Esophagus muscularis mucosa (tissue), 4 donors: ENCODE data around the gene DNAJC3. TPM values are rescaled to one million over a fixed set of nuclear protein-coding genes. Genes with fewer than 3 reads are reported as not detected.
"Not testable (repeated sequence)": the region's sequence is repeated elsewhere in the genome, so short reads cannot be mapped to it uniquely, and the experiment has no call there.

Experiments used
- DNase-seq: peaks from one replicate; pipeline ENCODE4 v3.0.0-alpha.2; 2017; ENCODE audit errors: extremely low spot score
- H3K27ac ChIP-seq, 4 donors: fragments of 200-600 bp; sonication (generic); replicated peaks in 1 of 4; 1 replicate in 3 of 4; 2 replicates in 1 of 4; pipeline ENCODE4 v1.5.1; 2016 to 2019; ENCODE audit warnings: mild to moderate bottlenecking in 1 of 4
- H3K27me3 ChIP-seq, 4 donors: fragments of 200-600 bp; sonication (generic); one replicate each; pipeline versions ENCODE4 v1.5.1 to v1.6.0; 2016 to 2019
- H3K36me3 ChIP-seq, 4 donors: fragments of 200-600 bp; sonication (generic); one replicate each; pipeline ENCODE4 v1.5.1; 2016 to 2019
- H3K4me1 ChIP-seq, 4 donors: fragments of 200-600 bp; sonication (generic); one replicate each; pipeline ENCODE4 v1.5.1; 2016 to 2019
- H3K4me3 ChIP-seq, 4 donors: fragments of 200-600 bp; sonication (generic); 1 replicate in 2 of 4; 2 replicates in 2 of 4; pipeline ENCODE4 v1.5.1; 2016 to 2019; ENCODE audit warnings: mild to moderate bottlenecking in 4 of 4, moderate library complexity in 1 of 4
- H3K9me3 ChIP-seq, 4 donors: fragments of 200-600 bp; sonication (generic); 1 replicate in 3 of 4; 2 replicates in 1 of 4; pipeline ENCODE4 v1.5.1; 2016 to 2019
- EP300 ChIP-seq: sonication (generic); formaldehyde crosslinking; IDR thresholded peaks from one replicate; pipeline ENCODE4 v1.6.1; 2017; ENCODE audit warnings: antibody characterized with exemption
- POLR2A ChIP-seq: fragments of 450-650 bp; IDR thresholded peaks from one replicate; pipeline ENCODE4 v1.6.1; 2017; ENCODE audit warnings: antibody characterized with exemption, moderate library complexity, mild to moderate bottlenecking, low read depth
- POLR2AphosphoS5 ChIP-seq, 2 donors: sonication (generic); formaldehyde crosslinking; IDR thresholded peaks; one replicate each; pipeline ENCODE4 v1.6.1; 2017; ENCODE audit warnings: antibody characterized with exemption in 2 of 2
- WGBS: methylation state at CpG from one replicate; pipeline ENCODE4 v1.1.5; 2018; 5-methylcytosine and 5-hydroxymethylcytosine counted together
- intact Hi-C: fragments of 100-400 bp; cut with DNase I; formaldehyde crosslinking; loops from one replicate; pipeline ENCODE4 v1.15.1; 2023
- total RNA-seq, 4 donors: library from RNA; depleted of rRNA; stranded (reverse); fragments of >200 nt; gene quantifications; one replicate each; pipeline versions ENCODE4 v1.1.0 to v1.2.1, GENCODE V29; 2016
- TF ChIP-seq, protein P1 (sequence below), 3 experiments: fragments of 200-600 bp in 2 of 3; fragments of 450-650 bp in 1 of 3; sonication (generic) in 2 of 3; IDR thresholded peaks; one replicate each; pipeline ENCODE4 v1.5.1; 2017 to 2019; ENCODE audit warnings: antibody characterized with exemption in 3 of 3, mild to moderate bottlenecking in 2 of 3, moderate library complexity in 1 of 3

DNAJC3 gene
- total RNA-seq, 4 donors from 2014 or later, result 43.8 to 55.1 (median 48.9) TPM

DNA sequence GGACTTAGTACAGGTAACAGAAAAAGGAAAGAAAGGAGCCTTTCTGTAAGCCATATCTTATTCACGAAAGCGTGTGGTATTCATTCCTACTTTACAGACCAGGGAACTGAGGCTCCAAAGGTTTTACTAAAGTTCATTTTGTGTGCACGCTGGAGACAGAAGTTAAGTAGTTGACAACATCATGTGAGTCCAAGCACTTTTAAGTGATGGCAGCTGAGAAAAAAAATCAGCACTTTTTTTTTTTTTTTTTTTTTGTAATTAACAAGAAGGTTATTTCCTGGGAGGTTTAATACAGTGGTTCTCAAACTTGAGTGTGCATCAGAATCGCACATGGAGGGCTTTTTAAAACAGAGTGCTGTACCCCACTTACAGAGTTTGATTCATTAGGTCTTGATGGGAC, 2.0 kb downstream of the DNAJC3 start:
- no peak for DNase-seq
- peak overlapping the region in 3 of 4 donors; percentile 98 for H3K27ac ChIP-seq
- peaks cover 30 to 65% (median 60%) of the 10 kb centered on the region in 4 donors for H3K4me1 ChIP-seq
- H3K36me3 ChIP-seq, result no peaks in the 10 kb centered on the region
- TF ChIP-seq POLR2A, result no peak
- TF ChIP-seq, protein P1, sequence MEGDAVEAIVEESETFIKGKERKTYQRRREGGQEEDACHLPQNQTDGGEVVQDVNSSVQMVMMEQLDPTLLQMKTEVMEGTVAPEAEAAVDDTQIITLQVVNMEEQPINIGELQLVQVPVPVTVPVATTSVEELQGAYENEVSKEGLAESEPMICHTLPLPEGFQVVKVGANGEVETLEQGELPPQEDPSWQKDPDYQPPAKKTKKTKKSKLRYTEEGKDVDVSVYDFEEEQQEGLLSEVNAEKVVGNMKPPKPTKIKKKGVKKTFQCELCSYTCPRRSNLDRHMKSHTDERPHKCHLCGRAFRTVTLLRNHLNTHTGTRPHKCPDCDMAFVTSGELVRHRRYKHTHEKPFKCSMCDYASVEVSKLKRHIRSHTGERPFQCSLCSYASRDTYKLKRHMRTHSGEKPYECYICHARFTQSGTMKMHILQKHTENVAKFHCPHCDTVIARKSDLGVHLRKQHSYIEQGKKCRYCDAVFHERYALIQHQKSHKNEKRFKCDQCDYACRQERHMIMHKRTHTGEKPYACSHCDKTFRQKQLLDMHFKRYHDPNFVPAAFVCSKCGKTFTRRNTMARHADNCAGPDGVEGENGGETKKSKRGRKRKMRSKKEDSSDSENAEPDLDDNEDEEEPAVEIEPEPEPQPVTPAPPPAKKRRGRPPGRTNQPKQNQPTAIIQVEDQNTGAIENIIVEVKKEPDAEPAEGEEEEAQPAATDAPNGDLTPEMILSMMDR (IDR thresholded peaks at IDR 0.05), result no peak
- no peak for TF ChIP-seq EP300
- no peak for TF ChIP-seq POLR2AphosphoS5 (IDR thresholded peaks at IDR 0.05)
- no peaks in the 10 kb centered on the region for H3K27me3 ChIP-seq
- H3K4me3 ChIP-seq, result no peak overlapping the region
- no peaks in the 10 kb centered on the region for H3K9me3 ChIP-seq
- WGBS, result 67% methylated on average over 4 of the region's 4 CpGs
- intact Hi-C loops, result loop anchor here (5.0 to 10.0 kb wide), 3 partner anchors 37 to 106 kb away; partner anchors contain the start of gene DZIP1

DNA sequence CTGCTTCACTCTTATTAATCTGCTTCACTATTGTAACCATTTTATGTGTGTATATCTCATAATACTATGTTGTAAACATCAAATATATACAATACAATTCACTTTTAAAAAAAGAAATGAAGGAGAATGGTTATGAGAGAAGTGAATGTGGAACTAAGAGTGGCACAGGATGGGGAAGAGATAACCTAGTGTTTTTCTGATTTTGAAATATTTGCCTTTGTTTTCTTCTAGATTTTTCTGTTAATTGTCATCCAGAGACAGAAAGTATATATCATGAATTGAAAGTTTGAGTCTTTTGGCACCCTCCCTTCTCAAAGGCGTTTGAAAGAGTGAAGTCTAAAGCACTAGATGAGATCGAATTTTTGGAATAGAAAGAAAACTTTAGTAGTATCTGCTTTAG, 2.8 kb downstream of the DNAJC3 start:
- intact Hi-C loops, result loop anchor here (5.0 to 10.0 kb wide), 3 partner anchors 37 to 105 kb away; partner anchors contain the start of gene DZIP1
- Histone ChIP-seq H3K36me3 (no peaks in the 10 kb centered on the region), H3K27ac (no peak overlapping the region), H3K4me3 (no peak overlapping the region), H3K27me3 (no peaks in the 10 kb centered on the region), H3K9me3 (no peaks in the 10 kb centered on the region), H3K4me1 (peaks cover 26 to 69% (median 62%) of the 10 kb centered on the region in 4 donors)
- no peak for DNase-seq
- TF ChIP-seq, protein P1 (IDR thresholded peaks at IDR 0.05), result no peak
- TF ChIP-seq POLR2AphosphoS5 (IDR thresholded peaks at IDR 0.05) (no peak), POLR2A (no peak), EP300 (no peak)
- WGBS, result 62% methylated on average over 2 of the region's 2 CpGs

DNA sequence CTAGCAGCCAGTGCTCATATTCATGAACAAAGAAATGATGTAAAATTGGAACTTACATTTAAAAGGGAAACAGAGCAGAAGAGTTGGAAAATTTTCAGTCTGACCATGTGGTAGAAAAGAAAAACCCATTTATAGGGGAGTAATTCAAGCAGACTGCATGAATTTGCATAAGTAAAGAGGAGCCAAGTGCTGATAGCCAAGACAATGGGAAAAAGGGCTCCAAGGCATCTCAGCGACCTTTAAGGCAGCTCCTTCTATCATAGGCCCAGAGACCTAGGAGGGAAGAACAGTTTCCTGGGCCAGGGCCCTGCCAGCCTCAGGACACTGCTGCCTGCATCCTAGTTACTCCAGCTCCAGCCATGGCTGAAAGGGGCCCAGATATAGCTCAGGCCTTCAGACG, 7.5 kb downstream of the DNAJC3 start:
- no peaks in the 10 kb centered on the region for H3K9me3 ChIP-seq
- DNase-seq, result no peak
- no peak overlapping the region for H3K4me3 ChIP-seq
- TF ChIP-seq POLR2A, result no peak
- intact Hi-C loops, result no loop called here
- peaks cover 15 to 48% (median 41%) of the 10 kb centered on the region in 4 donors for H3K4me1 ChIP-seq
- no peaks in the 10 kb centered on the region for H3K36me3 ChIP-seq
- H3K27ac ChIP-seq, result no peak overlapping the region
- 43% methylated on average over 2 of the region's 2 CpGs for WGBS
- H3K27me3 ChIP-seq, result no peaks in the 10 kb centered on the region

DNA sequence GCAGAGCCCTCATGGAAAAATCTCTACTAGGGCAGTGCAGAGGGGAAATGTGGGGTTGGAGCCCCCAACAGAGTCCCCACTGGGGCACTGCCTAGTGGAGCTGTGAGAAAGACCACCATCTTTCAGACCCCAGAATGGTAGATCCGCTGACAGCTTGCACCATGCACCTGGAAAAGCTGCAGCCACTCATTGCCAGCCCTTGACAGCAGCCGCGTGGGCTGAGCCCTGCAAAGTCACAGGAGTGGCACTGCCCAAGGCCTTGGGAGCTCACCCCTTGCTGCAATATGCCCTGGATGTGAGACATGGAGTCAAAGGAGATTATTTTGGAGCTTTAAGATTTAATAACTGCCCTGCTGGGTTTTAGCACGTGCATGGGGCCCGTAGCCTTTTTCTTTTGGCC, 8.0 kb downstream of the DNAJC3 start:
- H3K27ac ChIP-seq, H3K9me3 ChIP-seq, H3K27me3 ChIP-seq, DNase-seq, H3K36me3 ChIP-seq, intact Hi-C loops, H3K4me3 ChIP-seq: not testable (repeated sequence)
- H3K4me1 ChIP-seq, result peaks cover 15 to 43% (median 38%) of the 10 kb centered on the region in 4 donors
- 98% methylated on average over 4 of the region's 5 CpGs for WGBS

DNA sequence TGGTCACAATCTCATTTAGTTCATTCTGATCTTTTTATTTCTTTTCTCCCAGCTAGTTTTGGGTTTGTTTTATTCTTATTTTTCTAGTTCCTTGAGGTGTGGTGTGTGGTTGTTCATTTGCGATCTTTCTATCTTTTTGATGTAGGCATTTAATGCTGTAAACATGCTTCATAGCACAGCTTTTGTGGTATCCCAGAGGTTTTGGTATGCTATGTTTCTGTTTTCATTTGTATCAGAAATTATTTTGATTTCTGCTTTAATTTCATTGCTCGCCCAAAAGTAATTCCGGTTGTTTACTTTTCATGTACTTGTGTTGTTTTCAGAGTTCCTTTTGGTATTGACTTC, 12.6 kb downstream of the DNAJC3 start:
- H3K4me3 ChIP-seq, result no peak overlapping the region
- H3K36me3 ChIP-seq, result no peaks in the 10 kb centered on the region
- 93% methylated on average over 3 of the region's 3 CpGs for WGBS
- H3K9me3 ChIP-seq, result no peaks in the 10 kb centered on the region
- intact Hi-C loops, result no loop called here
- DNase-seq, result no peak
- peaks cover 0 to 14% (median 6%) of the 10 kb centered on the region in 4 donors for H3K4me1 ChIP-seq
- no peak overlapping the region for H3K27ac ChIP-seq
- H3K27me3 ChIP-seq, result no peaks in the 10 kb centered on the region
- no peak for TF ChIP-seq POLR2AphosphoS5 (IDR thresholded peaks at IDR 0.05)
- TF ChIP-seq POLR2A, result no peak
- TF ChIP-seq EP300, result no peak
- TF ChIP-seq, protein P1 (IDR thresholded peaks at IDR 0.05), result no peak

DNA sequence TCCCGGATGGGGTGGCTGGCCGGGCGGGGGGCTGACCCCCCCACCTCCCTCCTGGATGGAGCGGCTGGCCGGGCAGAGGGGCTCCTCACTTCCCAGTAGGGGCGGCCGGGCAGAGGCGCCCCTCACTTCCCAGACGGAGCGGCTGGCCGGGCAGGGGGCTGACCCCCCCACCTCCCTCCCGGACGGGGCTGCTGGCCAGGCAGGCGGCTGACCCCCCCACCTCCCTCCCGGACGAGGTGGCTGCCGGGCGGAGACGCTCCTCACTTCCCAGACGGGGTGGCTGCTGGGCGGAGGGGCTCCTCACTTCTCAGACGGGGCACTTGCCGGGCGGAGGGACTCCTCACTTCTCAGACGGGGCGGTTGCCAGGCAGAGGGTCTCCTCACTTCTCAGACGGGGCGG, 14.0 kb downstream of the DNAJC3 start:
- H3K27me3 ChIP-seq, H3K36me3 ChIP-seq, H3K27ac ChIP-seq, intact Hi-C loops, H3K4me3 ChIP-seq, H3K9me3 ChIP-seq, DNase-seq, H3K4me1 ChIP-seq: not testable (repeated sequence)
- WGBS, result 100% methylated on average over 8 of the region's 28 CpGs
